ENCODE data around the gene USP21. TPM values are rescaled to one million over a fixed set of nuclear protein-coding genes. Genes with fewer than 3 reads are reported as not detected.

Gene USP21
- total and polyA plus RNA-seq, 2 of the 13 experiments (the other 11 are each of a cell fraction or from before 2014, with no cell fraction given), result 10.1 to 33.1 TPM

- TF ChIP-seq ZNF775 (CRISPR knock-in tag; IDR thresholded peaks at IDR 0.05; ENCODE audit: borderline replicate concordance) (no peak), ZBTB8A (CRISPR knock-in tag; IDR thresholded peaks at IDR 0.05; ENCODE audit: borderline replicate concordance, low read depth) (no peak), HDAC2 (CRISPR knock-in tag; IDR thresholded peaks at IDR 0.05) (no peak), FLYWCH1 (CRISPR knock-in tag; IDR thresholded peaks at IDR 0.05) (no peak), PAWR (CRISPR knock-in tag; IDR thresholded peaks at IDR 0.05; ENCODE audit: borderline replicate concordance) (no peak)
Measured at GRCh38 chr1:161139766-161140165, 19.5 kb upstream of the USP21 start (continued).

- FAIRE-seq, result no peak
- TF ChIP-seq KLF15 (CRISPR knock-in tag; IDR thresholded peaks at IDR 0.05; ENCODE audit: borderline replicate concordance) (no peak), ZXDC (CRISPR knock-in tag; IDR thresholded peaks at IDR 0.05) (no peak), RBFOX2 (IDR thresholded peaks at IDR 0.05; ENCODE audit: low read depth, low read length) (no peak), TSC22D2 (CRISPR knock-in tag; IDR thresholded peaks at IDR 0.05; ENCODE audit: borderline replicate concordance) (no peak), YEATS4 (CRISPR knock-in tag; IDR thresholded peaks at IDR 0.05; ENCODE audit: borderline replicate concordance) (no peak), CHD2 (IDR thresholded peaks at IDR 0.05; ENCODE audit: low read depth, low read length) (no peak), TIGD3 (CRISPR knock-in tag; IDR thresholded peaks at IDR 0.05; ENCODE audit: borderline replicate concordance) (no peak), SSRP1 (CRISPR knock-in tag; IDR thresholded peaks at IDR 0.05) (no peak), ZNF629 (CRISPR knock-in tag; conservative IDR thresholded peaks at IDR 0.05) (no peak), SRSF1 (optimal IDR thresholded peaks at IDR 0.05; ENCODE audit: low read depth, low read length) (no peak)
- TF ChIP-seq, protein P1, sequence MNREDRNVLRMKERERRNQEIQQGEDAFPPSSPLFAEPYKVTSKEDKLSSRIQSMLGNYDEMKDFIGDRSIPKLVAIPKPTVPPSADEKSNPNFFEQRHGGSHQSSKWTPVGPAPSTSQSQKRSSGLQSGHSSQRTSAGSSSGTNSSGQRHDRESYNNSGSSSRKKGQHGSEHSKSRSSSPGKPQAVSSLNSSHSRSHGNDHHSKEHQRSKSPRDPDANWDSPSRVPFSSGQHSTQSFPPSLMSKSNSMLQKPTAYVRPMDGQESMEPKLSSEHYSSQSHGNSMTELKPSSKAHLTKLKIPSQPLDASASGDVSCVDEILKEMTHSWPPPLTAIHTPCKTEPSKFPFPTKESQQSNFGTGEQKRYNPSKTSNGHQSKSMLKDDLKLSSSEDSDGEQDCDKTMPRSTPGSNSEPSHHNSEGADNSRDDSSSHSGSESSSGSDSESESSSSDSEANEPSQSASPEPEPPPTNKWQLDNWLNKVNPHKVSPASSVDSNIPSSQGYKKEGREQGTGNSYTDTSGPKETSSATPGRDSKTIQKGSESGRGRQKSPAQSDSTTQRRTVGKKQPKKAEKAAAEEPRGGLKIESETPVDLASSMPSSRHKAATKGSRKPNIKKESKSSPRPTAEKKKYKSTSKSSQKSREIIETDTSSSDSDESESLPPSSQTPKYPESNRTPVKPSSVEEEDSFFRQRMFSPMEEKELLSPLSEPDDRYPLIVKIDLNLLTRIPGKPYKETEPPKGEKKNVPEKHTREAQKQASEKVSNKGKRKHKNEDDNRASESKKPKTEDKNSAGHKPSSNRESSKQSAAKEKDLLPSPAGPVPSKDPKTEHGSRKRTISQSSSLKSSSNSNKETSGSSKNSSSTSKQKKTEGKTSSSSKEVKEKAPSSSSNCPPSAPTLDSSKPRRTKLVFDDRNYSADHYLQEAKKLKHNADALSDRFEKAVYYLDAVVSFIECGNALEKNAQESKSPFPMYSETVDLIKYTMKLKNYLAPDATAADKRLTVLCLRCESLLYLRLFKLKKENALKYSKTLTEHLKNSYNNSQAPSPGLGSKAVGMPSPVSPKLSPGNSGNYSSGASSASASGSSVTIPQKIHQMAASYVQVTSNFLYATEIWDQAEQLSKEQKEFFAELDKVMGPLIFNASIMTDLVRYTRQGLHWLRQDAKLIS (CRISPR knock-in tag; IDR thresholded peaks at IDR 0.05), result no peak
Measured at GRCh38 chr1:161140755-161141400, 18.4 kb upstream of the USP21 start.

More at GRCh38 chr1:161140755-161141400, 18.4 kb upstream of the USP21 start:
- H3K4me3 ChIP-seq (replicated peaks in 1 of 3; ENCODE audit: insufficient read depth in 1 of 3, low read depth in 2 of 3, low read length in 3 of 3), result no peak overlapping the region
- no peaks in the 10 kb centered on the region for H3K27me3 ChIP-seq (ENCODE audit: control insufficient read depth in 1 of 2, insufficient read depth in 2 of 2, low read length in 2 of 2)
- no peaks in the 10 kb centered on the region for H4K20me1 ChIP-seq (ENCODE audit: insufficient read depth, low read length)
- WGBS (ENCODE audit: low lambda C conversion rate), result 95% methylated on average over 29 of the region's 29 CpGs
- no peak overlapping the region for H3K27ac ChIP-seq (ENCODE audit: extremely low read length, insufficient read depth, low read length)
- H3K79me2 ChIP-seq (ENCODE audit: insufficient read depth, low read length), result no peaks in the 10 kb centered on the region
- DNase-seq (ENCODE audit: low spot score) (no peak), ATAC-seq (no peak)
- in situ Hi-C loops (cut with HindIII; ENCODE audit: extremely low pct_ligation_motif_present, low pct_unique_long_range_greater_than_20kb), result no loop called here
- no peaks in the 10 kb centered on the region for H3K9me3 ChIP-seq (ENCODE audit: low read length)
- intact Hi-C loops (cut with micrococcal nuclease; ENCODE audit: unreplicated experiment), result no loop called here
- no peaks in the 10 kb centered on the region for H3K36me3 ChIP-seq (replicated peaks in 1 of 2; ENCODE audit: control insufficient read depth in 1 of 2, insufficient read depth in 2 of 2, low read length in 2 of 2)
- no peaks in the 10 kb centered on the region for H3K4me1 ChIP-seq (ENCODE audit: insufficient read depth, low read length)
- ChIA-PET POLR2A (interaction anchor here (1.0 kb wide), 1 partner anchor 9 kb away, joined by 3 read pairs; the partner anchor contains the start of gene DEDD), CTCF (ENCODE audit: low intra/inter-chr PET ratio, low total read pairs) (no interaction called here)
- no peak overlapping the region for H3K9ac ChIP-seq (ENCODE audit: insufficient read depth, low read depth, low read length)
- H3K4me2 ChIP-seq (ENCODE audit: low read depth, low read length), result no peak overlapping the region
- BruUV-seq (replicated peaks), result no TSS peak
- no peak overlapping the region for H2AFZ ChIP-seq (ENCODE audit: low read length)
